Brain microvascular endothelial cell (primary cell): Measurements from ENCODE around the gene ERC1.

Experiments
- DNase-seq: peaks from one replicate; pipeline ENCODE4 v3.0.0-alpha.2; 2020
- H3K27ac ChIP-seq: fragments of 250-450 bp; sonication (Bioruptor Pico); 2 replicates; pipeline ENCODE4 v1.5.1; 2020; ENCODE audit warnings: mild to moderate bottlenecking, moderate library complexity
- H3K27me3 ChIP-seq: fragments of 250-450 bp; sonication (Bioruptor Pico); replicated peaks from 2 replicates; pipeline ENCODE4 v1.5.1; 2020; ENCODE audit warnings: mild to moderate bottlenecking
- H3K36me3 ChIP-seq: fragments of 250-450 bp; sonication (Bioruptor Pico); replicated peaks from 2 replicates; pipeline ENCODE4 v1.5.1; 2020; ENCODE audit warnings: mild to moderate bottlenecking
- H3K4me3 ChIP-seq: 2 replicates; pipeline ENCODE4 v1.5.1; 2011; ENCODE audit warnings: low read depth, mild to moderate bottlenecking, control low read depth, low read length, moderate library complexity
- in situ Hi-C: cut with HindIII; loops from 2 replicates; pipeline ENCODE4 v1.10.0; 2017; ENCODE audit warnings: low sequenced_read_pairs, low pct_ligation_motif_present
- TF ChIP-seq, protein P1 (sequence below): IDR thresholded peaks from 2 replicates; pipeline ENCODE4 v1.5.1; 2011; ENCODE audit warnings: low read depth, mild to moderate bottlenecking, moderate library complexity, low read length, control low read depth, inconsistent platforms; ENCODE audit errors: missing control alignments

ERC1 gene

DNA sequence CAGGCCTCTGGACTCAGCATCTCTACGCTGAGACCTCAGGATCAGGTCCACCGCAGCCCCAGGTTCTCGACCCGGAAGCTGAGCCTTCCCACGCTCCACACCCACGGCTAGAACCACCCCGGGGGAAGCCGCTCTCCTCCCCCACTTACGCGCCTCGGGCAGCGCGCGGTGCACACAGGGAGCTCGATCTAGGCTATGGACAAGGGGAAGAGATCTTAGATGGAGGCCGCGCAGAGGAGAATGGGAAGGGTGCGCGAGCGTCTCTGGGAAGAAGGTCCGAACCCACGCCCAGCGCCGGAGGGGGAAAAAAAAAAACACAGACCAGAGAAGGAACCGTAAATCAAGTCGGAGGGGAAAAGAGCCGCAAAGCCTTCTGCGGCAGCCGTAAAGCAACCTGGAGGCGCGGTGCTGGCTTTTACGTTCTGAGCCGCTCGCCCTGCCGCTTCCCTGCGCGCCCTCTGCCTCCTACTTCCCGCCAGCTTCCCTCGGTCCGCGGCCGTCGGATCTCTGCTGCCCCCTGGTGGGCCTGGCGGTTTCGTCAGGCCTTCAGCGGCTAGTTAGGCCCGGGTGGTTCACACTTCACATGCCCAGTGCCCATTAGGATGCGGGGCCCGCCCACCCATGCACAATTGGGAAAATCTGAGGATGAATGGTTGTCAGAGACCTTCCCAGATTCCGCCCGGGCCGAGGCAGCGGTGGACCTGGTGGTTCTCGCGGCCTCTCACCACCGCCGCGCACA, 41.4 kb upstream of the ERC1 start, which contains the start of gene RAD52:
Gene RAD52, minus strand, starts transcription at position 242 of the 739 bp plus-strand sequence. CDS start 16,636 bp downstream, outside the sequence.
- TF ChIP-seq, protein P1, sequence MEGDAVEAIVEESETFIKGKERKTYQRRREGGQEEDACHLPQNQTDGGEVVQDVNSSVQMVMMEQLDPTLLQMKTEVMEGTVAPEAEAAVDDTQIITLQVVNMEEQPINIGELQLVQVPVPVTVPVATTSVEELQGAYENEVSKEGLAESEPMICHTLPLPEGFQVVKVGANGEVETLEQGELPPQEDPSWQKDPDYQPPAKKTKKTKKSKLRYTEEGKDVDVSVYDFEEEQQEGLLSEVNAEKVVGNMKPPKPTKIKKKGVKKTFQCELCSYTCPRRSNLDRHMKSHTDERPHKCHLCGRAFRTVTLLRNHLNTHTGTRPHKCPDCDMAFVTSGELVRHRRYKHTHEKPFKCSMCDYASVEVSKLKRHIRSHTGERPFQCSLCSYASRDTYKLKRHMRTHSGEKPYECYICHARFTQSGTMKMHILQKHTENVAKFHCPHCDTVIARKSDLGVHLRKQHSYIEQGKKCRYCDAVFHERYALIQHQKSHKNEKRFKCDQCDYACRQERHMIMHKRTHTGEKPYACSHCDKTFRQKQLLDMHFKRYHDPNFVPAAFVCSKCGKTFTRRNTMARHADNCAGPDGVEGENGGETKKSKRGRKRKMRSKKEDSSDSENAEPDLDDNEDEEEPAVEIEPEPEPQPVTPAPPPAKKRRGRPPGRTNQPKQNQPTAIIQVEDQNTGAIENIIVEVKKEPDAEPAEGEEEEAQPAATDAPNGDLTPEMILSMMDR = peak; percentile 98
- H3K4me3 ChIP-seq = peak within 1 kb of the TSS; percentile 93
- in situ Hi-C loops = no loop called here

DNA sequence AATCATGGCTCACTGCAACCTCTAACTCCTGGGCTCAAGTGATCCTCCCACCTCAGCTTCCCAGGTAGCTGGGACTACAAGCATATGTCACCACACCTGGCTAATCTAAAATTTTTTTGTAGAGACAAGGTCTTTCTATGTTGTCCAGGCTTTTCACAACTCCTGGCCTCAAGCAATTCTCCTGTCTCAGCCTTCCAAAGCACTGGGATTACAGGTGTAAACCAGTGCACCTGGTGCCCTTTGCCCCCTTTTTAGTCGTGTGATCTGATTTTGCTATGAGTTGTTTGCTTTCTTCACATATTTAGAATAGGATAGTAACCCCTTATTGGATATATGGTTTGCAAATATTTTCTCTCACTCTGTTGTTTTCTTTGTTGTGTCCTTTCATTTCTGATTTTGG, 39.8 kb upstream of the ERC1 start:
- H3K4me3 ChIP-seq = no peak overlapping the region
- H3K36me3 ChIP-seq = no peaks in the 10 kb centered on the region
- no peak for DNase-seq
- TF ChIP-seq, protein P1 = no peak
- in situ Hi-C loops = no loop called here
- no peaks in the 10 kb centered on the region for H3K27me3 ChIP-seq
- no peak overlapping the region for H3K27ac ChIP-seq

More for the DNA sequence above, 41.4 kb upstream of the ERC1 start, which contains the start of gene RAD52:
- Histone ChIP-seq H3K36me3 (no peaks in the 10 kb centered on the region), H3K27me3 (no peaks in the 10 kb centered on the region), H3K27ac (peak within 1 kb of the TSS; percentile 76)
- DNase-seq = peak; percentile 98

DNA sequence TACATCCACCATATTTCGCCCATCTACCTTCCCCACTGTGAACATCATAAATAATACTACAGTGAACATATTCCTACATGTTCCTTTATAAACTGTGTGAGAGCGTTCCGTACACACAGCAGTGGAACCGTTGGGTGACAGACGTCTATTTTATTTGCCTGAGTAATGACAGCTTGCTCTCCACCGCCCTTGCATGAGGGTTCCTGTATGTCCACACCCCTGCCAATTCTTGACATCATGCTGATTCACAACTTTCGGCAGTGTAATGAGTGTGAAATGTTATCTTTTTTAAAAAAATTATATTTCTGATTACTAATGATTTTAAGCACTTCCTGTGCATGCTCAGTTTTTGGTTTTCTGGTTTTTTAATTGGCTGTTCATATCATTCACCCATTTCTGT, 37.2 kb upstream of the ERC1 start:
- Histone ChIP-seq H3K36me3 (no peaks in the 10 kb centered on the region), H3K27ac (peak overlapping the region; percentile 30), H3K4me3 (no peak overlapping the region), H3K27me3 (no peaks in the 10 kb centered on the region)
- DNase-seq = peak; percentile 45
- in situ Hi-C loops = no loop called here
- TF ChIP-seq, protein P1 = no peak

DNA sequence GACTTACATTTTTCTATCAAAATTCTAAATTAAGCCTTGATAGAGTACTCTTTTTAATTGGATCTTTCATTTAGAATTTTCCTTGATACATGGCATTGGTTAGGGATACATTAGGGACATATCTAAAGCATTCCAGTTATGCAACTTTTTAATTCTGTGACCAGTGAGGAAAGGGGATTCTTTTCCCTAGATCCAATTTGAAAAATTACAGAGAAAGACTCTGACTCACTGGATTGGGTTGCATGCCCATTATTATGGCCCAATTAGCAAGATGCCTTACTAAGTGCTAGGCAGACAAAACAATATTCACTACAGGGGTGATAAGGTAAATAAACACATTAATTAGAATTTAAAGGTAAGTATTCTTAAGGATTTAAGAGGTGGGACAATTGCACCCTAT, 36.3 kb upstream of the ERC1 start:
- DNase-seq = no peak
- H3K27ac ChIP-seq = no peak overlapping the region
- H3K27me3 ChIP-seq = no peaks in the 10 kb centered on the region
- H3K36me3 ChIP-seq = no peaks in the 10 kb centered on the region
- H3K4me3 ChIP-seq = no peak overlapping the region
- in situ Hi-C loops = no loop called here
- TF ChIP-seq, protein P1 = no peak

DNA sequence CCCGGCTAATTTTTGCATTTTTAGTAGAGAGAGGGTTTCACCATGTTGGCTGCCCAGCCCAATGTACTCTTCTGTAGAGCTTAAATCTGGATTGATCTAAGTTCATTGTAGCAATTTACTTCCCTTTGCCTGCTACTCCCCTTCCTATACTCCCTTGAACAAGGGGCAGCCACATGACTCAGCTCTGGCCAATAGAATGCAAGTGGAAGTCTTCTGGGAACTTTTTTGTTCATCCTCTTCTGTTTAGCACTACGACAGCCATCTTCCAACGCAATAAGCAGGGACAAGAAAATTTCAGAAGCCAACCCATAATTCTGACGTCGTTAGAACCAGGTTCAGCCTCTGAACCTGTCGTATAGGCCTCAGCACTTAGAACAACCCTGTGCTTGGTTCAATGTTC, 35.1 kb upstream of the ERC1 start:
- in situ Hi-C loops = no loop called here

More for the DNA sequence above, 35.1 kb upstream of the ERC1 start:
- H3K27me3 ChIP-seq = no peaks in the 10 kb centered on the region
- no peaks in the 10 kb centered on the region for H3K36me3 ChIP-seq
- no peak overlapping the region for H3K27ac ChIP-seq
- DNase-seq = no peak
- TF ChIP-seq, protein P1 = no peak
- no peak overlapping the region for H3K4me3 ChIP-seq
